Stimulated activated CD4-positive, alpha-beta T cell treated with anti-CD3 and anti-CD28 coated beads, Interleukin-1b, Interleukin-23, amount 100 ng/mL, for 48 hours (primary cell): ENCODE data around the gene PCSK5.

Experiments used
- DNase-seq: peaks from one replicate; pipeline ENCODE4 v3.0.0-alpha.2; 2020

The PCSK5 gene

GRCh38 chr9:76405340-76405739 is 514.9 kb downstream of the PCSK5 start:
- DNase-seq: no peak

GRCh38 chr9:76405868-76406267 is 515.4 kb downstream of the PCSK5 start:
- DNase-seq: no peak
